ENCODE data around the gene KMT2E. TPM values are rescaled to one million over a fixed set of nuclear protein-coding genes. Genes with fewer than 3 reads are reported as not detected.

The KMT2E gene
- total and polyA plus RNA-seq, 4 donors = 20.3 to 277 (median 62.8) TPM

DNA sequence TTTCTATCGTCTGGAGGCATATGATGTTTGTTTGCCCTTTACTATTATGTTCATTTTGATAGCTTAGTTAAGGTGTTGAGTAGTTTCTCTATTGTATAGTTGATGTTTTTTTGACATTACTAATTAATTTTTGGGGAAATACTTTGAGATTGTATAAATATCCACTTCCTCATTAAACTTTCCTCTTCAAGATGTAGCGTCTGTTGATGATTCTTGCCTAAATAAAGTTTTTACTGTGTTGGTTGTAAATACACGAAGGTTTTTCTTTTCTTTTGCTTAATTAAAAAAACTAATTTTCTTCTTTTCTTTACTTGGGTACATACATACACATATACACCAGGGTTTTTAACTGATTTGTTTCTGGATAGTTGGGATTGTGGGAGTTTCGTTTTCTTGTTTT lies 8.5 kb downstream of the KMT2E start:
- Histone ChIP-seq H3K36me3 (ENCODE audit: control insufficient read depth in 4 of 4, insufficient read depth in 4 of 4, low read length in 4 of 4) (no peaks in the 10 kb centered on the region), H3K27me3 (ENCODE audit: control insufficient read depth in 3 of 3, insufficient read depth in 3 of 3, low read length in 2 of 3) (no peaks in the 10 kb centered on the region), H3K9me3 (ENCODE audit: control insufficient read depth in 4 of 4, insufficient read depth in 3 of 4, low read length in 3 of 4) (no peaks in the 10 kb centered on the region), H3K9ac (ENCODE audit: insufficient read depth in 1 of 2, low read length in 2 of 2) (no peak overlapping the region), H3K4me3 (no peak overlapping the region), H3K4me1 (ENCODE audit: control insufficient read depth in 5 of 5, insufficient read depth in 5 of 5, low read length in 5 of 5) (peaks cover 5 to 47% (median 20%) of the 10 kb centered on the region in 5 donors), H3K27ac (ENCODE audit: low read depth in 1 of 2, low read length in 1 of 2) (no peak overlapping the region)
- ATAC-seq (ENCODE audit: insufficient read depth, low FRiP score) = no peak
- 47 to 51% methylated on average over 4 of the region's 4 CpGs for WGBS, 2 donors
- no peak for DNase-seq
- TF ChIP-seq, protein P1, sequence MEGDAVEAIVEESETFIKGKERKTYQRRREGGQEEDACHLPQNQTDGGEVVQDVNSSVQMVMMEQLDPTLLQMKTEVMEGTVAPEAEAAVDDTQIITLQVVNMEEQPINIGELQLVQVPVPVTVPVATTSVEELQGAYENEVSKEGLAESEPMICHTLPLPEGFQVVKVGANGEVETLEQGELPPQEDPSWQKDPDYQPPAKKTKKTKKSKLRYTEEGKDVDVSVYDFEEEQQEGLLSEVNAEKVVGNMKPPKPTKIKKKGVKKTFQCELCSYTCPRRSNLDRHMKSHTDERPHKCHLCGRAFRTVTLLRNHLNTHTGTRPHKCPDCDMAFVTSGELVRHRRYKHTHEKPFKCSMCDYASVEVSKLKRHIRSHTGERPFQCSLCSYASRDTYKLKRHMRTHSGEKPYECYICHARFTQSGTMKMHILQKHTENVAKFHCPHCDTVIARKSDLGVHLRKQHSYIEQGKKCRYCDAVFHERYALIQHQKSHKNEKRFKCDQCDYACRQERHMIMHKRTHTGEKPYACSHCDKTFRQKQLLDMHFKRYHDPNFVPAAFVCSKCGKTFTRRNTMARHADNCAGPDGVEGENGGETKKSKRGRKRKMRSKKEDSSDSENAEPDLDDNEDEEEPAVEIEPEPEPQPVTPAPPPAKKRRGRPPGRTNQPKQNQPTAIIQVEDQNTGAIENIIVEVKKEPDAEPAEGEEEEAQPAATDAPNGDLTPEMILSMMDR (IDR thresholded peaks at IDR 0.05; ENCODE audit: control extremely low read depth, extremely low read depth) = no peak

DNA sequence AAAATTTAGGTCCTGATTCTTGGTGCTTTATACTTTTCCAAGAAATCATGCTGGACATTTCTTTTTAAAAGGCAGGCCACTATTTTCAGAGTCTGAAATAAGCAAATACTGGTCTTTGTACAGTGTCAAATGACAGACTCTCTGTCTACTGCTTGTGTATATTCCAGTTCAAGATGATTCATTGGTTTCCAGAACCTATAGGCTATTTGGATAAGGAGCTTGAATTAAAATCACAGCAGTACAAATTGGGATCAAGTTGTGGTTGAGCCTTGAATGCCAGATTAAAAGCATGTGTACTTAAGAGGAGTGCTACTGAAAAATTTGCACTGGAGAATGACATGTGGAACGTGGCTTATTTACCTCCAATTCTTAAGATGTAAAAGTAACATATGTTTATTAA lies 10.7 kb downstream of the KMT2E start:
- ATAC-seq (ENCODE audit: insufficient read depth, low FRiP score) = no peak
- peaks cover 5 to 35% (median 13%) of the 10 kb centered on the region in 5 donors for H3K4me1 ChIP-seq (ENCODE audit: control insufficient read depth in 5 of 5, insufficient read depth in 5 of 5, low read length in 5 of 5)
- no peak overlapping the region for H3K9ac ChIP-seq (ENCODE audit: insufficient read depth in 1 of 2, low read length in 2 of 2)
- H3K9me3 ChIP-seq (ENCODE audit: control insufficient read depth in 4 of 4, insufficient read depth in 3 of 4, low read length in 3 of 4) = no peaks in the 10 kb centered on the region
- H3K27me3 ChIP-seq (ENCODE audit: control insufficient read depth in 3 of 3, insufficient read depth in 3 of 3, low read length in 2 of 3) = no peaks in the 10 kb centered on the region
- TF ChIP-seq, protein P1 (IDR thresholded peaks at IDR 0.05; ENCODE audit: control extremely low read depth, extremely low read depth) = no peak
- DNase-seq = peak in 1 of 3 donors; percentile 35
- no peaks in the 10 kb centered on the region for H3K36me3 ChIP-seq (ENCODE audit: control insufficient read depth in 4 of 4, insufficient read depth in 4 of 4, low read length in 4 of 4)
- 34 to 53% methylated on average over 1 of the region's 1 CpG for WGBS, 2 donors
- H3K27ac ChIP-seq (ENCODE audit: low read depth in 1 of 2, low read length in 1 of 2) = no peak overlapping the region
- H3K4me3 ChIP-seq = no peak overlapping the region

DNA sequence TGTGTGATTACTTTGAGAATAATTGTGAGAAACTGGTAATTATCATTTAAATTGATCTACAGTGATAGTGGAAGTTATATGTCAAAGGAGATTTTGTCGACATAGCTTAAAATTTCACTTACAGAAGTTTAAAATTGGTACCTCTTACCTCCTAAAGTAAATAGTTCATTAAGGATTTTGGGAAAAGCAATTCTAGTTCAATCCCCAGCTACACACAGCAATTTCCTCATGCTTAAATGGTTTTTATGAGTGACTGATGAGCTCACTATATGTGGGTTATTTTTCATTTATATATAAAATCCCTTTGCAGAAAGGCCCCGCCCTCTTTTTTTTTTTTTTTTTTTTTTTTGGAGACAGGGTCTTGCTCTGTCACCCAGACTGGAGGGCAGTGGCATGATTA lies 12.7 kb downstream of the KMT2E start:
- Histone ChIP-seq H3K4me3 (no peak overlapping the region), H3K9me3 (ENCODE audit: control insufficient read depth in 4 of 4, insufficient read depth in 3 of 4, low read length in 3 of 4) (no peaks in the 10 kb centered on the region), H3K36me3 (ENCODE audit: control insufficient read depth in 4 of 4, insufficient read depth in 4 of 4, low read length in 4 of 4) (no peaks in the 10 kb centered on the region), H3K9ac (ENCODE audit: insufficient read depth in 1 of 2, low read length in 2 of 2) (no peak overlapping the region), H3K27ac (ENCODE audit: low read depth in 1 of 2, low read length in 1 of 2) (no peak overlapping the region), H3K4me1 (ENCODE audit: control insufficient read depth in 5 of 5, insufficient read depth in 5 of 5, low read length in 5 of 5) (peaks cover 5 to 26% (median 11%) of the 10 kb centered on the region in 5 donors), H3K27me3 (ENCODE audit: control insufficient read depth in 3 of 3, insufficient read depth in 3 of 3, low read length in 2 of 3) (no peaks in the 10 kb centered on the region)
- no peak for DNase-seq
- WGBS, 2 donors = 80 to 95% methylated on average over 2 of the region's 2 CpGs
- TF ChIP-seq, protein P1 (IDR thresholded peaks at IDR 0.05; ENCODE audit: control extremely low read depth, extremely low read depth) = no peak
- no peak for ATAC-seq (ENCODE audit: insufficient read depth, low FRiP score)

DNA sequence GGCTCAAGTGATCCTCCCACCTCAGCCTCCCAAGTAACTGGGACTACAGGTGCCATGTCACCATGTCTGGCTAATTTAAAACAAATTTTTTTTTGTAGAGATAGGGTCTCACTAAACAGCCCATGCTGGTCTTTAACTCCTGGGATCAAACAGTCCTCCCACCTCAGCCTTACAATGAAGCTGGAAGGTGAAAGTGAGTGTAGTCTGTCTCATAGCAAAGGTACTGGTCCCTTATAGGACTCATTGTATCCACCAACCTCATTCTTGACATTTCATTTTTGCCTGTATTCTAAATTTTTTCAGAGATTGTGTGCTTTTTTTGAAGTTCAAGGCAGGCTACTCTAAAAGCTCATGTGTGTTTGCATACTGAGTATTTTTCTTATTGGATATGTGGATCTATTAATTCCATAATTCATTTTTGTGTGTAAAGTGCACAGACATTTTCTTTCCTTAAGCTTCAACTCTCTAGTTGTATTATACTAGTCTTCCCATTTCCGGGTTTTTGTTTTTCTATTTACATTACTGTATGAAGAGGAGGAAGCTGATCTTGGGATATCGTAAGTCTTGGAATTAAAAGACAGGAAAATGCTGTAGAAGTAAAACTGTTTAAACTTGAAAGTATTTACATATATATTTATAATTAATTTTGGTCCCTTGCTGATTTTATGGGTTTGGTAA lies 13.3 kb downstream of the KMT2E start:
- TF ChIP-seq, protein P1 (IDR thresholded peaks at IDR 0.05; ENCODE audit: control extremely low read depth, extremely low read depth) = no peak
- Histone ChIP-seq H3K9me3 (ENCODE audit: control insufficient read depth in 4 of 4, insufficient read depth in 3 of 4, low read length in 3 of 4) (no peaks in the 10 kb centered on the region), H3K4me1 (ENCODE audit: control insufficient read depth in 5 of 5, insufficient read depth in 5 of 5, low read length in 5 of 5) (peaks cover 5 to 20% (median 12%) of the 10 kb centered on the region in 5 donors), H3K27ac (ENCODE audit: low read depth in 1 of 2, low read length in 1 of 2) (no peak overlapping the region), H3K27me3 (ENCODE audit: control insufficient read depth in 3 of 3, insufficient read depth in 3 of 3, low read length in 2 of 3) (no peaks in the 10 kb centered on the region), H3K36me3 (ENCODE audit: control insufficient read depth in 4 of 4, insufficient read depth in 4 of 4, low read length in 4 of 4) (no peaks in the 10 kb centered on the region), H3K4me3 (no peak overlapping the region), H3K9ac (ENCODE audit: insufficient read depth in 1 of 2, low read length in 2 of 2) (no peak overlapping the region)
- ATAC-seq (ENCODE audit: insufficient read depth, low FRiP score) (no peak), DNase-seq (no peak)
- WGBS, 2 donors = 29 to 62% methylated on average over 2 of the region's 2 CpGs

Data from lung (tissue), 12 donors.